Colonic mucosa (tissue), 4 donors: ENCODE results near the gene PCBP2. TPM values are rescaled to one million over a fixed set of nuclear protein-coding genes. Genes with fewer than 3 reads are reported as not detected.
A peak's percentile ranks its signal among the peaks of the same experiment; 100 is the strongest.

Experiments
- DNase-seq: peaks from one replicate; pipeline ENCODE4 v3.0.0-alpha.2; 2020
- H3K27ac ChIP-seq: fragments of 200-600 bp; one replicate; pipeline ENCODE4 v1.8.0; 2021
- H3K27me3 ChIP-seq: fragments of 200-600 bp; one replicate; pipeline ENCODE4 v1.8.0; 2021
- H3K36me3 ChIP-seq: fragments of 200-600 bp; one replicate; pipeline ENCODE4 v1.8.0; 2021
- H3K4me1 ChIP-seq: fragments of 200-600 bp; one replicate; pipeline ENCODE4 v1.8.0; 2021; ENCODE audit warnings: mild to moderate bottlenecking
- H3K4me3 ChIP-seq: fragments of 200-600 bp; one replicate; pipeline ENCODE4 v1.8.0; 2021
- H3K9ac ChIP-seq, 2 donors: one replicate each; pipeline ENCODE4 v1.7.0; 2013; ENCODE audit warnings: control low read depth in 2 of 2, low read depth in 2 of 2, low read length in 2 of 2
- H3K9me3 ChIP-seq: fragments of 200-600 bp; one replicate; pipeline ENCODE4 v1.8.0; 2021
- intact Hi-C: fragments of 100-400 bp; cut with DNase I; formaldehyde crosslinking; loops from one replicate; pipeline ENCODE4 v1.14.1; 2022
- total RNA-seq, 2 donors: library from RNA; stranded (reverse); fragmentation: NEBNext Ultra II Directional in 1 of 2; extraction: Animal tissue kit (Norgen Biotek cat#: 25700) in 1 of 2; gene quantifications; one replicate each; pipeline ENCODE4 v1.2.1, GENCODE V29; 2021
- TF ChIP-seq, protein P1 (sequence below): fragments of 200-600 bp; IDR thresholded peaks from one replicate; pipeline ENCODE4 v1.8.0; 2022; ENCODE audit warnings: antibody characterized with exemption, mild to moderate bottlenecking
- donor health status: healthy.
- donor health status: DM: no; HTN: no; CAD: no.
- donor health status: DM: no; HTN: no; CAD: no.

Gene PCBP2
- total RNA-seq, 2 donors from 2014 or later = 579 to 596 TPM

DNA sequence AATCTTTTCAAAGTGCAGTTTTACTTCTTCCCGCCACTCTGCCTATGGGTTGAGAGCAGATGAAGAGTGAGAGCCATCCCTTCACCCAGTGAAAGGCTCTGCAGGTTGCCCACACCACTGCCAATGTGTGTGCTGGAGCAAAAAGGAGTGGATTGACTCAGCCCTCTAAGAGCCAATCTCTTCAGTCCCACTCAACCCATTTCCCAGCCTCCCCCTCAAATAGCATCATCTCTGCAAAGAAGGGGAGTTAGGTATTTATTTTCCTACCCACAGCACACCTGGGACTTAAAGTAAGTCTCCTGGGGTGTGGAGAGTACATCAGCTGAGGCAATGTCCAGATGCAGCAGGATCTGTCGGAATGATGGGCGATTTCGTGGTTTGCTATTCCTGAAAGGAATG lies 32.1 kb downstream of the PCBP2 start:
- no peaks in the 10 kb centered on the region for H3K9me3 ChIP-seq
- H3K27ac ChIP-seq = peak overlapping the region; percentile 53
- no peaks in the 10 kb centered on the region for H3K27me3 ChIP-seq
- no peak overlapping the region for H3K4me3 ChIP-seq
- TF ChIP-seq, protein P1, sequence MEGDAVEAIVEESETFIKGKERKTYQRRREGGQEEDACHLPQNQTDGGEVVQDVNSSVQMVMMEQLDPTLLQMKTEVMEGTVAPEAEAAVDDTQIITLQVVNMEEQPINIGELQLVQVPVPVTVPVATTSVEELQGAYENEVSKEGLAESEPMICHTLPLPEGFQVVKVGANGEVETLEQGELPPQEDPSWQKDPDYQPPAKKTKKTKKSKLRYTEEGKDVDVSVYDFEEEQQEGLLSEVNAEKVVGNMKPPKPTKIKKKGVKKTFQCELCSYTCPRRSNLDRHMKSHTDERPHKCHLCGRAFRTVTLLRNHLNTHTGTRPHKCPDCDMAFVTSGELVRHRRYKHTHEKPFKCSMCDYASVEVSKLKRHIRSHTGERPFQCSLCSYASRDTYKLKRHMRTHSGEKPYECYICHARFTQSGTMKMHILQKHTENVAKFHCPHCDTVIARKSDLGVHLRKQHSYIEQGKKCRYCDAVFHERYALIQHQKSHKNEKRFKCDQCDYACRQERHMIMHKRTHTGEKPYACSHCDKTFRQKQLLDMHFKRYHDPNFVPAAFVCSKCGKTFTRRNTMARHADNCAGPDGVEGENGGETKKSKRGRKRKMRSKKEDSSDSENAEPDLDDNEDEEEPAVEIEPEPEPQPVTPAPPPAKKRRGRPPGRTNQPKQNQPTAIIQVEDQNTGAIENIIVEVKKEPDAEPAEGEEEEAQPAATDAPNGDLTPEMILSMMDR = no peak
- intact Hi-C loops = no loop called here
- H3K9ac ChIP-seq = no peak overlapping the region
- peaks cover 23% of the 10 kb centered on the region for H3K36me3 ChIP-seq
- DNase-seq = no peak
- H3K4me1 ChIP-seq = no peaks in the 10 kb centered on the region

DNA sequence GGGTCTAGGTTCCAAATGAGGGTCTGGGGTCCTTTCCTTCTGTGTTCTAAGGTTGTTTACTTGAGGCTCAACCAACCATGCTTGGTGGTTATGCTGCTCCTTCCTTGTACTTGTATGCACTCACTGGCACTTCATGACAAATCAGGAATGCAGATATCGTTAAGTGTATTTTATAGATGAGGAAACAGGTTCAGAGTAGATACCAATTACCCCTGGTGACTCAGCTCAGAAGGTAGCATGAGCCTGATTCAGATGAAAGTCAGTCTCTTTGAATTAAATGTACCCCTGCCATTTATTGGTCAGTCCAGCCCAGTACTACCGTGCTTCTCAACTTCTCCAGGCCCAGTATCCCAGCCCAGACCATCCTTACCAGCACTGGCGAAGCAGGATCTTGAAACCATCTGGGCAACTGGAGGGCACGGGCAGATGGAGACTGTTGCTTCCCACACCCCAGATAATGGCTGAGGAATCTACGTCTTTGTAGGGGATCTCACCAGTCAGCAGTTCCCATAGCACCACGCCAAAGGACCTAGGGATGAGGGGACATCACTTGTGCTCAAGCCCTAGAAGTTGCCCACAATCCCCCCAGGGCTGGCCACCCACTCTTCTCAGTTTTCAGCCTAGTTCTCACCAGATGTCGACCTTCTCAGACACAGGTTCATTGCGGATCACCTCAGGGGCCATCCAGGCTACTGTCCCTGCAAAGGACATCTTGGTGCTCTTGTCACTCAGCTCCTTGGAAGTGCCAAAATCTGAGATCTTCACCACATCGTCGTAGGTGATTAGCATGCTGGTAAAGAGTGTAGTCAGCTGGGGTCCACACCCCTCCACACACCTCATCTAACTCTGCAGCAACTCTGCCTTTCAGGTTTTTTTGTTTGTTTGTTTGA lies 33.0 kb downstream of the PCBP2 start:
- DNase-seq = no peak
- H3K9ac ChIP-seq = no peak overlapping the region
- H3K36me3 ChIP-seq = peaks cover 21% of the 10 kb centered on the region
- H3K4me3 ChIP-seq = no peak overlapping the region
- no peaks in the 10 kb centered on the region for H3K4me1 ChIP-seq
- no peaks in the 10 kb centered on the region for H3K27me3 ChIP-seq
- H3K27ac ChIP-seq = peak overlapping the region; percentile 53
- H3K9me3 ChIP-seq = no peaks in the 10 kb centered on the region
- intact Hi-C loops = no loop called here
- TF ChIP-seq, protein P1 = no peak

DNA sequence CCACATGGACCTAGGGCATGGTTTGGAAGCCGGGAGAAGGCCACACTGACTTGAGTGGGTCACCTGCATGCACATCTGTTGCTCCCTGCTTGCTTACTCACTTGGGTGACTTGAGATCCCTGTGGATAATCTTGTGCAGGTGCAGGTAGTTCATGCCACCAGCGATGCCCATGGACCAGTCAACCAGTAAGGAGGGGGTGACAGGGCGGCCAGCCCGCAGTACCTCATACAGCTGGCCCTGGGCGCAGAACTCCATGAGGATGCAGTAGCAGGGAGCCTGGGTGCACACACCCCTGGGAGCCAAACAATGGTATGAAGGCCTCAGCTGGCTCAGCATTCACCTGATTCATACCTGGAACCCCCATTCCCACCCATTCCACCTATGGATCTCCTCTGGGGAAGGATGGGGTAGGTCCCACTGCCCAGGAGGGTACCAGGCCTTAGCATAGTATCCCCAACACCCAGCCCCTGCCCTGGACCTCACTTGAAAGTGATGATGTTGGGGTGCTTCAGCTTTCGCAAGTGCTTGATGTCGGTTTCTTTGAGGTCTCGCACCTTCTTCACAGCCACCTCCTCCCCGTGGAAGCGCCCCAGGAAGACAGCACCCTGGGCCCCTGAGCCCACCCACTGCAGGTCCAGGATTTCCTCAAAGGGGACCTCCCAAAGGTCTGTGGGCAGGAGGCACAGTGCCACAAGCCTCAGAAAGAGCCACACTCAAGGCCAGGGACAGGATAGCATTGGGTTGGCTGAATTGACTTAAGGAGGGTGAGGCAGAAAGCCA lies 34.2 kb downstream of the PCBP2 start:
- H3K4me3 ChIP-seq = no peak overlapping the region
- H3K9me3 ChIP-seq = no peaks in the 10 kb centered on the region
- H3K4me1 ChIP-seq = no peaks in the 10 kb centered on the region
- TF ChIP-seq, protein P1 = no peak
- H3K9ac ChIP-seq = no peak overlapping the region
- no peaks in the 10 kb centered on the region for H3K27me3 ChIP-seq
- no peak overlapping the region for H3K27ac ChIP-seq
- intact Hi-C loops = no loop called here
- H3K36me3 ChIP-seq = peaks cover 14% of the 10 kb centered on the region
- DNase-seq = no peak

DNA sequence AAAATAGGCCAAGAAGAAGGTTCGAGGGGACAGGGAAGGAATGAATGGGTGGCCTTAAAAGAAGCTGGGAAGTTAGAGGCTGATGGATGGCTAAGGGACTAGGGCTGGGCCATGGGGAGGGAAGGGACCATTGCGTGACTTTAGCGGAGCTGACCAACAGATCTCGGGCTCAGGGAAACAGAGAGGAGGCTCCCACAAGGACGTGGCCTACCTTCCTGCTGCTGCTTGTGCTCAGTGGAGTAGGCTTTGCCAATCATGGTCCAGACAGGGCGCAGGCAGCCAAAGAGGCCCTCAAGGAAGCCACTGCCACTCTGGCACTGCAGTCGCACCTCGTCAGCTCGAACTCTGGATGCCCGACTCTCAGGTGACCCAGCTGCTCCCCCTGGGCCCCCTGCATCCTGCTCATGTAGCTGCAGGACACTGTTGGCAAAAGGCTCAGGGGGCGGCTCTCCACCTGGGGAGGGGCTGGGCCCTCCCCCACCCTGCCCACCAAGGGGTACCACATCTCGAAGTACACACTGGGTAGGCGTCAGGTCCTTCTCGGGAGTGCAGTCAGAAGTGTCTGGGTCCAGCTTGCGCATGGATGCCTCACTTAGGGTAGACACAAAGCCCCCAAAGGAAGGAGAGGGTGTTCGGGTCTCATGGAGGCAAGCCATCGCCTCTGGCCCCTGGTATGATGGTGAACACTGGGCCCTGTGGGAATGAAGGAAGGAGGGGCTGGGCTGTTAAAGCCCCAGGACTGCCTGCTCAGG lies 35.0 kb downstream of the PCBP2 start:
- no peaks in the 10 kb centered on the region for H3K4me1 ChIP-seq
- peaks cover 6% of the 10 kb centered on the region for H3K36me3 ChIP-seq
- H3K4me3 ChIP-seq = no peak overlapping the region
- no peak overlapping the region for H3K27ac ChIP-seq
- intact Hi-C loops = no loop called here
- no peaks in the 10 kb centered on the region for H3K9me3 ChIP-seq
- TF ChIP-seq, protein P1 = no peak
- H3K27me3 ChIP-seq = no peaks in the 10 kb centered on the region
- DNase-seq = no peak
- no peak overlapping the region for H3K9ac ChIP-seq

DNA sequence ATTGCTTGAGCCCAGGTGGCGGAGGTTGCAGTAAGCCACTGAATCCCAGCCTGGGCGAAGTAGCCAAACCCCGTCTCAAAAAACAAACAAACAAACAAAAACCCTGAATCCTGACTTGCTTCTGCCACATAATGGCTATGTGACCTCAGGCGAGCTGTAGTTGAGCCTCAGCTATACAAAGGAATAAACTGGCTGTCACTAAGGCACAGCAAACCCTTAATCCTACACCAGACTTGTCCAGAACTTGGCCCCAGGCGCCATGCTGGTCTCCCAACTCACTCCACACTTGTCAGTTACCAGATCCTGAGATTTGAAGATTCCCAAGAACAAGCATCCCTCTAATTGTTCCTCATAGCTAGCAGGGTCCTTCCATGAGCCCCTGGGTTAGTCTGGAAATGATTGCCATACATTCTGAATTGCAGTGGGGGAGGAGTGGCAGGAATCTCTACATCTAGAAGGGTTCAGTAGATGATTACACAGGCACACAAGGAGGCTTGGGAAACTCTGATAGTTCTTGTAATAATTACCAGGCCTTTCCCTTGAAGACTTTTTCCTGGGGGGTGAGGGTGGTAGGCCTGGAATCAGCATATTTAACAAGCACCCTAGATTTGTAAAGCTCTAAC lies 37.5 kb downstream of the PCBP2 start:
- intact Hi-C loops = no loop called here
- H3K9ac ChIP-seq = no peak overlapping the region
- H3K4me1 ChIP-seq = peaks cover 5% of the 10 kb centered on the region
- H3K27me3 ChIP-seq = no peaks in the 10 kb centered on the region
- TF ChIP-seq, protein P1 = no peak
- no peak overlapping the region for H3K4me3 ChIP-seq
- no peak overlapping the region for H3K27ac ChIP-seq
- no peak for DNase-seq
- no peaks in the 10 kb centered on the region for H3K9me3 ChIP-seq
- peaks cover 6% of the 10 kb centered on the region for H3K36me3 ChIP-seq
